Right ventricle myocardium inferior (tissue), 1 donor: ENCODE data around the gene ZFAND3. TPM values are rescaled to one million over a fixed set of nuclear protein-coding genes. Genes with fewer than 3 reads are reported as not detected.
A peak's percentile ranks its signal among the peaks of the same experiment; 100 is the strongest.
"Not testable (repeated sequence)": the region's sequence is repeated elsewhere in the genome, so short reads cannot be mapped to it uniquely, and the experiment has no call there.

Experiments
- ATAC-seq: fragments of 200-7000 bp; cut with Tn5 transposase; one replicate; pipeline ENCODE4 v1.9.1; 2020; ENCODE audit warnings: mild to moderate bottlenecking, moderate library complexity
- DNase-seq: peaks from one replicate; pipeline ENCODE4 v3.0.0; 2021; ENCODE audit errors: missing footprints
- intact Hi-C: fragments of 100-400 bp; cut with DNase I; formaldehyde crosslinking; loops from one replicate; pipeline ENCODE4 v1.11.0; 2022
- total RNA-seq: library from RNA; stranded (reverse); fragmentation: NEBNext Ultra II Directional; extraction: Animal tissue kit (Norgen Biotek cat#: 25700); gene quantifications from one replicate; pipeline ENCODE4 v1.2.1, GENCODE V29; 2021
- donor health status: DM: no; HTN: yes; CAD: no; lungs with severe emphysema.

ZFAND3 gene
- total RNA-seq, 1 donor from 2014 or later, result 84.1 TPM

DNA sequence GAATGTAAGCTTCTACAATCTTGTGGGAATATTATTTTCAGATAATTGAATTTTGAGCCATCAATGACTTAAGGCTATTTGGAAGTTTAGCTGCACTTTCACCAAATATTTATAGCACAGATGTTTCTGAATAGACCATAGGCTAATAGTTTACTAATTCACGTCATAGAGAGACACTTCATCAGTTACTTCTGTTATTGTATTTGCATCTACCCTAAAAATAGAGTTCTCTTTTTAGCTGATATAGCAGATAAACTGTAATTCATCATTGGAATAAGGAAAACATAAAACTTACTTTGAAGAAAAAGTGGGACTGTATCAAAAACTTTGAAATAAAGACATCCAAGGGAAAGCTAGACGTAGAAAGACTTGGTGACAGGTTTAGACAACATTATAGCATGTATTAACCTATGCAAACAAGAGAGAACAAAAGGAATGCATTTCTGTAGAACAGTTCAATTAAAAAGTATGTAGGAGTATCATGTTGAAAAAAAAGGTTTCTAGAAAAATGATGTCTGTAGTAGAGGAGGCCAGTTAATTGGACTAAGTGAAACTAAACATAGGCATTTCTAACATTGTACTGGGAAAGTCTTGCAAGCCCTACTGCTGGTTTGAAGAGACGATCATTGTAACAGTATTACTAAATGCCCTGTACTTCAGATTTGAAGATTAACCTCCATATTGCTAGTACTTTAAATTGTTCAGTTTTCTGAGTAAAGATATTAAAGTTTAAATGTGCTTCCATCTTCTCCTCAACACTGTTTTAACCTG, 123.3 kb downstream of the ZFAND3 start:
- intact Hi-C loops, result no loop called here
- ATAC-seq (no peak), DNase-seq (no peak)

DNA sequence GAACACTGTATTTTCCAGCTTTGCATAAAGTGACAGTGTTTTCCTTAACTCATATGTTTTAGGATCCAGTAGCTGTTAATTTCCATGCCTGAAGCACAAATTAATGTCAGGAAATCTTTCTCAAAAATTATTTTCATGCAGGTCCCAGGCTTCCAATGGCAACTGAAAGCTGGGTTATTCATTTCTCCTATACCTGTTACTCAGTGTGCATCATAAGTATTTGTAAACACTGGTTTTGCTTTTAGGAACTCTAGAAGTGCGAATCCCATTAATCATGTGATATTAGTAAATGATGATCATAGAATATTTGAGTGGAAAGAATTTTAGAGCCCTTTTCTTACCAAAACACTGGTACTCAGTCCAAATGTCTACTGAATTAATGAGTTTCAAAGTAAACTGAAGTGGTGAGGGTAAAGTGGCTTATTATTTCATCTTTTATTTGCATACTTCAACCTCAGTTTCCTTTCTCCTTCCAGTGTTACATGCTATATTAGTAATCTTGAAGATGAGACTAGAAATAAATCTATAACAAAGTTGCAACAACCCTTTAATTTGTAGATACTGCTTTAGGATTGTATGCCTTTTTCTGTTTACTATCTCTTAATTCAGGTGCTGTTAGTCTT, 124.0 kb downstream of the ZFAND3 start:
- DNase-seq (no peak), ATAC-seq (no peak)
- intact Hi-C loops, result no loop called here

DNA sequence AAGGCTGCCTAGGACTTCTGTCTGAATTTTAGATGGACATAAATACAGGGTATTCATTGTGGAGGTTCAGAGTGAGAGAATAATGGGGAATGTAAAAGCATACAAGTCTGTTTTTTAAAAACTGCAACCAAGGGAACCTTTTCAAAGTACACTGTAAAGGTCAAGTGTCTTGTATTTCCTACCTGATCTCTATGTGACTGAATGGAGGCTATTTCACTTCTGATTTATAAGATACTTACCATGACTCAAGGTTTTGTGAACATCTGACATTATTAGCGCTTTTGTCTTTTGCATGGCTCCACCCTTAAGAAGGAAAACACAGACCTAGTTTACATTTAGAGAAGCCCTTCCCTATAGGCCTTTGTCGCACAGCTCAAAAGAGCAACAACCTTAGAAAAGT, 126.5 kb downstream of the ZFAND3 start:
- DNase-seq, result no peak
- no peak for ATAC-seq
- intact Hi-C loops, result no loop called here

DNA sequence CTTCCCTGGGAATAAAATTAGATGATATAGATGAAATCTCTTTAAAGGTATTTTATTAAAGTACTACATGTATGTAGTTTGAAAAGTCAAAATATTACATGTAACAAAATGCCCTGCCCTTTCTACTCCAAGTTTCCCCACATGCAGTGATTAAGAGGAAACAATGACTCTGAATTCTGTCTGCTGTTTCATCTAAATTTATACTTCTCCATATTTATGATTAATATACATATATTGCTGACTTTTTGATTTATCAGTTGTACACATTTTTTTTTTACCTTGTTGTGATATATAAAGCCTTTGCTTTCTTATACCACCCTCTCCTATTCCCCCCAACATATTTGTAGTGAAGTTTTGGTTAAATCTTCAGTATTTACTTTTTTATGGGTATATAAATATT, 127.9 kb downstream of the ZFAND3 start:
- intact Hi-C loops, result no loop called here
- ATAC-seq, result no peak
- no peak for DNase-seq

DNA sequence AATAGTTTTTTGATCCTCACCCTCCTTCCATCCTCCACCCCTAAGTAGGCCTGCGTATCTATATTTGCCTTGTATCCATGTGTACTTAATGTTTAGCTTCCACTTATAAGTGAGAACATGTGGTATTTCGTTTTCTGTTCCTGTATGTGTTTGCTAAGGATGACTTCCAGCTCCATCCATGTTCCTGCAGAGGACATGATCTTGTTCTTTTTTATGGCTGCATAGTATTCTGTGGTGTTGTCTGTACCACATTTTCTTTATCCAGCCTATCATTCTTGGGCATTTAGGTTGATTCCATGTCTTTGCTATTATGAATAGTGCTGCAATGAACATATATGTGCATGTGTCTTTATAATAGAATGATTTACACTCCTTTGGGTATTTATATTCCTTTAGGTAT, 129.1 kb downstream of the ZFAND3 start:
- intact Hi-C loops, result not testable (repeated sequence)

DNA sequence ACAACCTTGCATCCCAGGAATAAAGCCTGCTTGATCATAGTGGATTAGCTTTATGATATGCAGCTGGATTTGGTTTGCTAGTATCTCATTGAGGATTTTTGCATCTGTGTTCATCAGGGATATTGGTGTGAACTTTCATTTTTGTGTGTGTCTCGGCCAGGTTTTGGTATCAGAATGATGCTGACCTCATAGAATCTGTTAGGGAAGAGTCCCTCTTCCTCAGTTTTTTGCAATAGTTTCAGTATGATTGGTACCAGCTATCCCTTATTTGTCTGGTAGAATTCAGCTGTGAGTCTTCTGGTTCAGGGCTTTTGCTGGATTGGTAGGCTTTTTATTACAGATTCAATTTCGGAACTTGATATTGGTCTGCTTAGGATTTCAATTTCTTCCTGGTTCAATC, 132.5 kb downstream of the ZFAND3 start:
- DNase-seq (no peak), ATAC-seq (no peak)
- intact Hi-C loops, result no loop called here

More for the DNA sequence above, 129.1 kb downstream of the ZFAND3 start:
- ATAC-seq, DNase-seq: not testable (repeated sequence)

DNA sequence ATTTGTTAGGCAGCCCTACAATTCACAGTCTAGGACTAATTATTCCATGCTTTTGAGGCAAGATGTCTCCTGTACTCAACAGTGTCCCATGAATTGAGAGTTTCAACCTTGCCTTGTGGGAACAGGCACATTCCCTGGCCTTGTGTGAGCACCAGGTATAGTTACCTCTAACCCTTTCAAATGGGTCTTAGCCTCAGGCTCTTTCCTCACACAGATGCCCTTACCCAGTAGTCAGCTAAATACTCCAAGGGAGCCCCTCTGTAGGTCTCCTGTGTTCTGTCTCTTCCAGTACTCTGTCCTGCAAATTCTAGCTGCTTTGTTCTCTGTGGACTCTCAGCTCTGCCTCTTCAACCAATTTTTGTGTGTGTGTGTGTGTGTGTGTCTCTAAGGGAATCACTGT, 135.3 kb downstream of the ZFAND3 start:
- no peak for DNase-seq
- intact Hi-C loops, result no loop called here
- no peak for ATAC-seq

DNA sequence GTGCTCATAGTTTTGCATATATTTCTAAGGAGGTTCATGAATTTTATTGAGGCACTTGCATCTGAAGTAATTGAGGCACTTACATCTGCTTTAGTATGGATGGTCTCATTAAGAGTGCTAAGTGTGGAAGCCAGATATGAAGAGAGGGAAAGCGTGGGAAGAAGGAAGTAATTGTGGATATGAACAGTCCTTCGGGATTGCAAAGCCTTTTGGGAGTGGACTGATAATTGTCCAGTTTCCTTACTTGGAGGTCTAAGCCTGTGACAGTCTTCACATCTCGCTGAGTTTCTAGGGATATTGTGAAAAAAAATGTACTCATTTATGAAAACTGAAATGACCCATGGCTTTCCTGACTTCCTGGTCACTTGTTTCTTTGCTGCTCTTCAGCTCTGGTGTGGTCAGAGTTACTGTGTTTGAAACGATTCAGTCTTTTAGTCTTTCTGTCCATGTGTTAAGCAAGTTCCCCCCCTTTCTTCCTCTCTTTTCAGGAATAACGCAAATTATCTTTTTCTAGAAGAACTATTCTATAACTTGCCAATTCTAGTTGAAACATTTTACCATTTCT, 137.3 kb downstream of the ZFAND3 start:
- ATAC-seq (peak; percentile 57), DNase-seq (no peak)
- intact Hi-C loops, result no loop called here

DNA sequence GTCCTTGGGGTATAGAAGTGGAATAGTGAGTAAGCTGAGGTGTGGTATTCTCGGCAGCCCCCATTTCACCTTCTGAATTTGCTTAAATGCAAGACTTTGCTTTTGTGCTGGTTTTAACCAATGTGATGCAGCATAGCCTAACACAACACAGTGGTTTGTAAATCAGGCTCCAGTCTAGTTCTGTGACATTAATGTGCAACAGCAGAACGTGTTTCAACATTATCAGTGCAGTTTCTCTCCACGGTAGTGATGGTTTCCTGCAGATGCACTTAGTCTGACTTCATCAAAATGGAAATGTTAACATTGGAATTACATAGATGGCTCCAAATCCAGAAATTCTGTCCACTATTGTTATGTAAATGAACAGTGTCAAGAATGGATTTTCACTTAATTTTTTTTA, 139.5 kb downstream of the ZFAND3 start:
- DNase-seq, result no peak
- ATAC-seq, result no peak
- intact Hi-C loops, result no loop called here

DNA sequence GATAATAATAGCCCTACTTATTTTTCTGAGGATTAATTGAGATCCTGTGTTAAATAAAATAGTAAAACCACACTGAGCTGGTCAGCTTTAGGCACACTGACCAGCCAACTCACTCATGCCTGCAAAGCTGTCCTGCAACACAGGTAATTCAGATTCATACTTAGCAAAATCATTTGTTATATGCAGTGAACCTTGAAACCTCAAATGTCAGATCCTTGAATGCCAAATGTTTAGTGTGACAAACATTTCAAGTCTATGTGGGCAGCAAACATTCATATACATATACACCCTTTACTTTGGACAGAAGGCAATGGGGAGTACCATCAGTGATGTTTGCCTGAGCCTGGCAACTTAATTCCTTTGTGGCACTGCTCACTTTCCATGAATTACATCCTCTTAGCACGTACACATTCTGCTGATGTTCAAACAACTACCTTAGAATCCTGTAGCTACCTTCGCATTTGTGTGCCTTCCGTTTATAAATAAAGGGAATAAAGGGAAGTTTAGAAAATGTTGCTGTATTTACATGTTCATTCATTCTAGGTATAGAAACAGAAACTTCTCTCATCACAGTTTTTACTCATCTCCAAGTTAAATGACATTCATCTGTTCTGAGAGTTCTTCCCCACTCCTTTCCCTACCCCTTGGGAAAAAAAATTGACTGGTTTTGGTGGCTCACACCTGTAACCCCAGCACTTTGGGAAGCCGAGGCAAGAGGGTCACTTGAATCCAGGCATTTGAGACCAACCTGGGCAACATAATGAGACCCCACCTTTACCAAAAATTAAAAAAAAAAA, 140.8 kb downstream of the ZFAND3 start:
- intact Hi-C loops, result no loop called here

DNA sequence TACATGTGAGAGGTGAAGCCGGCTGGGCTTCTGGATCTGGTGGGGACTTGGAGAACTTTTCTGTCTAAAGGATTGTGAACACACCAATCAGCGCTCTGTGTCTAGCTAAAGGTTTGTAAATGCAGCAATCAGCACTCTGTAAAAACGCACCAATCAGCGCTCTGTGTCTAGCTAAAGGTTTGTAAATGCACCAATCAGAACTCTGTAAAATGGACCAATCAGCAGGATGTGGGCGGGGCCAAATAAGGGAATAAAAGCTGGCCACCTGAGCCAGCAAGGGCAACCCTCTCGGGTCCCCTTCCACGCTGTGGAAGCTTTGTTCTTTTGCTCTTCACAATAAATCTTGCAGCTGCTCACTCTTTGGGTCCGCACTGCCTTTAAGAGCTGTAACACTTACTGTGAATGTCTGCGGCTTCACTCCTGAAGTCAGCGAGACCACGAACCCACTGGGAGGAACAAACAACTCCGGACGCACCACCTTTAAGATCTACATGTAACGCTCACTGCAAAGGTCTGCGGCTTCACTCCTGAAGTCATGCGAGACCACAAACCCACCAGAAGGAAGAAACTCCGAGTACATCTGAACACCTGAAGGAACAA, 143.1 kb downstream of the ZFAND3 start:
- ATAC-seq, DNase-seq, intact Hi-C loops: not testable (repeated sequence)

More for the DNA sequence above, 140.8 kb downstream of the ZFAND3 start:
- ATAC-seq (no peak), DNase-seq (no peak)

DNA sequence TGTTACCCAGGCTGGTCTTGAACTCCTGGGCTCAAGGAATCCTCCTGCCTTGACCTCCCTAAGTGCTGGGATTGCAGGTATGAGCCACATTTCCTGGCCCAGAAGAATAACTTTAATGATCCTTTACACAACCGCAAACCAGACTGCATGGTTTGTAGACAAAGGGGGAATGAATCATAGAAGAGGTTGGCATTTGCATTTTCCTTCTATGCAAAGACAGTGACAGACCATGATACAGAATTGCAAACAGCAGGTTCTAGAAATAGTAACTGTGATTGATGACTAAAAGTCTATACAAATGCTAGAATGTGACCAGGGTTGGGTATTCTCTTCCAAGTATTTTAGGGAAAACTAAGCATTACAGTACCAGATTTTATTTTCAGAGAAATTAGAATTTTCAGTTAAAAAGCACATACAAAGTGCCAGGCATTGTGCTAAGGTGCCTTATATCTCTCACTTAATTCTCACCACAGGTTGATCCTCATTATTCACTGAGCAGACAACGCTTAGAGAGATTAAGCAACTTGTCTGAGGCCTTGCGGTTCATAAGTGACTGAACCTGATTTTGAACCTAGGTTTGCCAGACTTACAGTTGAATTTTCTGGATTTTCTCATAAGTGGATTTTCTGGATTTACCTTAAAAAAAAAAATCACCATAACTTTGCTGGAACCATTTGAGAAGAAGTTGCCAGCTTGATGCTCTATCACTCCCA, 146.6 kb downstream of the ZFAND3 start:
- DNase-seq (no peak), ATAC-seq (no peak)
- intact Hi-C loops, result no loop called here

DNA sequence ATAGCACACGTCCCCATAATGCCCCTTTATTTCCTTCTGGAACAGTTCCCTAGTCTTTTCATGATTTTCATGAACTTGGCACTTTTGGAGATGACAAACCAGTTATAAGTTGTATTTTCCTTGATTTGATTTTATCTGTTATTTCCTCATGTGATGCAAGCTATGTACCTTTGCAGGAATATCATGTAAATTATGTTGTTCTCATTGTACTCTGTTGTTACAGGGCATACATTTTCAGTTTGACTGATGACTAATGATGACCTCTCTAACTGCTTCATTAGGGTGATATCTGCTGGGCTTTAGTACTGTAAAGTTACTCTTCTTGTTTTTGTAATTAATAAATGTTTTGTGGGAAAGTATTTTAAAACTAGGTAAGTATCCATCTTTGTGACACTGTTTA, 147.3 kb downstream of the ZFAND3 start:
- DNase-seq (no peak), ATAC-seq (no peak)
- intact Hi-C loops, result no loop called here

DNA sequence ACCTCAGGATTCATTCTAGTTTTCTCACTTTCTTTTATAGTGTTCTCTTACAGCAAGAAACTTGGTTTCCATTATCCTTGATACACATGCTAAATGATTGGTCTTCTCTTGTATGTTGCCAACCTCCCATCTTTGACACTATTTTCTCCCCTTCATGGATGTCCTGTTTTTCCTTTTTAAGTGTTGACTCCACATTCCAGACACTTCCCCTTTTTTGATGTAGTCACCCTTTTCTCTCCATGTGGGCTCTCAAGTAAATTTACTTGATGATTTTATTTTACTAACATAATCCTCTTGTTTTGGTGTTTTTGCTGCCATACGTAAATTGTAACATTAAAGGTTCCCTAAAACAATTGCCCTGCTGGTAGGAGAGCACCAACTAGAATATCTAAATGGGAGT, 148.1 kb downstream of the ZFAND3 start:
- ATAC-seq, result no peak
- no peak for DNase-seq
- intact Hi-C loops, result no loop called here

DNA sequence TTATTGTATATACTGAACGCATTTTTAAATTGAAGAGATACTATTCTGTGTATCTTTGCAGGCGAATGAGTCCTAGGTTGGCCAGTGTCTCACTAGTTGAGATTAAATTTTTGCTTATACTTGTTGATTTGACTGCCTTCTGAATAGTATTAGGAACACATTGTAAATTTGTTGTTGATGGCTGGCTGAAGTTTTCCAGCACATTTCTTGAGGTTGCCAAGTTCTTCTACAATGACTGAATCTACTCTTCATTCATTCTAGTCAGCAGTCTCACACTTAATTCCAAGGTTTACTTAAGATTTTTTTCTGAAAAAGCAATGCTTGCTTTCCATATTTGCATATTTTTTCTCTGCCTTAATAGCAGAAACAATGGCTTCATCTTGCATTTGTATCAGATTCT, 151.7 kb downstream of the ZFAND3 start:
- ATAC-seq, result peak; percentile 34

DNA sequence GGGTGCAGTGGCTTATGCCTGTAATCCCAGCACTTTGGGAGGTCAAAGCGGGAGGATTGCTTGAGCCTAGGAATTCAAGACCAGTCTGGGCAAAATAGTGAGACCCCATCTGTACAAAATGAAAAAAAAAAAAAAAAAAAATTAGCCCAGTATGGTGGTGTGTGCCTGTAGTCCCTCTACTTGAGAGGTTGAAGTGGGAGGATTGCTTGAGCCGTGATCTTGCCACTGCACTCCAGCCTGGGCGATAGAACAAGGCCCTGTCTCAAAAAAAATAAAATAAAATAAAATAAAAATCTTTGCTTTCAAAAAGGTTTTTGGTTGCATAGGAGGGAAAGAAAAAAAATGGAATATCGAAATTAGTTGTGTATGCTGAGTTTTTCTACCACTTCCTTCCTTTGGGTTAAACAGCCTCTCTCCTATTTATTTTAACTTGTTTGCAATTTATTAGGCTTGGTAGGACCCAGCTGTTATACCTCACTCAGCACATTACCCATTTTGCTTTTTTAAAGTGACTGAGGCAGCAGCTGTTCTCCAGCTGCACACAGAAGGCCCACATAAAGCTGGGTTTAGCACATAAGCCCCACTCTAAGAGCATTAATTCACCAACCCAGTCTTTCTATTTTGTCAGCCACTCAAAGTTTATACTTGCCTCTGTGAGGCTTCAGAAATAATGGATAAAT, 152.3 kb downstream of the ZFAND3 start:
- no peak for DNase-seq
- intact Hi-C loops, result no loop called here
- ATAC-seq, result peak; percentile 76

More for the DNA sequence above, 151.7 kb downstream of the ZFAND3 start:
- intact Hi-C loops, result no loop called here
- no peak for DNase-seq

DNA sequence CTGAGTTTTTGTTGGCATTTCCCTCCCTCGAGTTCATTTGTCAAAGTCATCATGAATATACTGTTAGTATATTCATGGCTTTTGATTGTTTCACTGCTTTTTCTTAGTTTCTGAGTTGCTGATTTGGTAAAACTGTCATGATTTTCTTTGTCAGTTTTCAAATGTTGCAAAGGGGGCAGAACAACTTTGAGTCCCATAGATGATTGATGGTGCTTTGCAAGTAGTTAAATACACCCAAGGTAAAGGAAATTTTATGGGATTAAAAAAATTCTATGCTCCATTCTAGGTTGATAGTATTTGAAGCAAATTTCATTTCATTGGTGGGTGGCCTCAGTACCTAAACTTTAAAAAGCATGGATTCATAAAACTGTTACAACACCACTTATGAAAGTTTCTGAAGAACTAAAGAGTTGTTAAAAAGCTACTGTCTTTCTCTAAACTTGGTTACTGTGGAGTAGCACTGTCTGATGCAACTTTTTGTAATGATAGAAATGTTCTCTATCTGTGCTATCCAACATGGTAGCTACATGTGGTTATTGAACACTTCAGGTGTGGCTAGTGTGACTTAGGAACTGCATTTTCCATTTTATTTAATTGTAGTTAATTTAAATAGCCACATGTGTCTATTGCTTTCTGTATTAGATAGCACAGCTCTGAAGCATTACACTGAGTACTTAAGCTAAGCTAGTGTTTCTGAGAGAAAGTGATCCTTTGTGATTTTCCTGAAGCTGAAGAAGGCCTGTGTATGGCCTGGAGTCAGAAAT, 153.6 kb downstream of the ZFAND3 start:
- DNase-seq, result no peak
- intact Hi-C loops, result no loop called here
- no peak for ATAC-seq
